Frontal cortex (tissue), 4 donors: ENCODE data around the gene ALPG. TPM values are rescaled to one million over a fixed set of nuclear protein-coding genes. Genes with fewer than 3 reads are reported as not detected.
"Not testable (repeated sequence)": the region's sequence is repeated elsewhere in the genome, so short reads cannot be mapped to it uniquely, and the experiment has no call there.

Source experiments
- DNase-seq, 2 donors: peaks; one replicate each; pipeline ENCODE4 v3.0.0; 2012; ENCODE audit warnings: low spot score in 2 of 2
- FAIRE-seq: peaks from 2 replicates; lab custom pipeline; 2012; peaks lifted over from hg19 to GRCh38; lab: Jason Lieb, UNC
- total RNA-seq: library from RNA; depleted of rRNA; stranded (reverse); fragments of >200 nt; gene quantifications from one replicate; pipeline ENCODE4 v1.2.3, GENCODE V29; 2014
- donor health status: control.
- donor health status: control.
- donor health status: control.

ALPG gene
- total RNA-seq, 1 donor from 2014 or later: not detected

- no peak for FAIRE-seq
- no peak for DNase-seq
Measured at GRCh38 chr2:232416521-232417470, 10.2 kb downstream of the ALPG start.

GRCh38 chr2:232417489-232417888, 10.8 kb downstream of the ALPG start:
- DNase-seq (no peak), FAIRE-seq (no peak)

- FAIRE-seq (no peak), DNase-seq (no peak)
Measured at GRCh38 chr2:232418056-232418455, 11.4 kb downstream of the ALPG start.

- DNase-seq (no peak), FAIRE-seq (no peak)
Measured at GRCh38 chr2:232418466-232419244, 12.0 kb downstream of the ALPG start.

GRCh38 chr2:232419245-232420072, 12.8 kb downstream of the ALPG start:
- no peak for FAIRE-seq
- DNase-seq: no peak

- FAIRE-seq: no peak
- DNase-seq: no peak
Measured at GRCh38 chr2:232420073-232420454, 13.4 kb downstream of the ALPG start.

GRCh38 chr2:232420463-232421188, 14.0 kb downstream of the ALPG start:
- DNase-seq (peak in 1 of 2 donors; percentile 45), FAIRE-seq (no peak)

- DNase-seq (no peak), FAIRE-seq (no peak)
Measured at GRCh38 chr2:232421189-232421785, 14.6 kb downstream of the ALPG start.

GRCh38 chr2:232422051-232422450, 15.4 kb downstream of the ALPG start:
- DNase-seq (no peak), FAIRE-seq (no peak)

GRCh38 chr2:232422996-232423395, 16.4 kb downstream of the ALPG start:
- DNase-seq, FAIRE-seq: not testable (repeated sequence)

- DNase-seq, FAIRE-seq: not testable (repeated sequence)
Measured at GRCh38 chr2:232423407-232423806, 16.8 kb downstream of the ALPG start.

- DNase-seq (no peak), FAIRE-seq (no peak)
Measured at GRCh38 chr2:232431705-232432590, 25.3 kb downstream of the ALPG start.

- no peak for FAIRE-seq
- DNase-seq: no peak
Measured at GRCh38 chr2:232432598-232433184, 26.0 kb downstream of the ALPG start.

GRCh38 chr2:232433622-232434021, 27.0 kb downstream of the ALPG start:
- DNase-seq, FAIRE-seq: not testable (repeated sequence)

- FAIRE-seq (no peak), DNase-seq (no peak)
Measured at GRCh38 chr2:232434091-232434490, 27.4 kb downstream of the ALPG start.

- DNase-seq (no peak), FAIRE-seq (no peak)
Measured at GRCh38 chr2:232434563-232435374, 28.1 kb downstream of the ALPG start.

- no peak for FAIRE-seq
Measured at GRCh38 chr2:232435375-232435648, 28.7 kb downstream of the ALPG start.

More at GRCh38 chr2:232435375-232435648, 28.7 kb downstream of the ALPG start:
- DNase-seq: no peak
